Fibroblast of the aortic adventitia (primary cell): ENCODE data around the gene PFDN4. TPM values are rescaled to one million over a fixed set of nuclear protein-coding genes. Genes with fewer than 3 reads are reported as not detected.
A peak's percentile ranks its signal among the peaks of the same experiment; 100 is the strongest.

Experiments used
- DNase-seq: peaks from one replicate; pipeline ENCODE4 v3.0.0-alpha.2; 2010; ENCODE audit warnings: low read depth
- H3K4me3 ChIP-seq: 2 replicates; pipeline ENCODE4 v1.5.1; 2011; ENCODE audit warnings: low read depth, mild to moderate bottlenecking, control low read depth, low read length, moderate library complexity
- CTCF ChIP-seq: IDR thresholded peaks from 2 replicates; pipeline ENCODE4 v1.5.1; 2011; ENCODE audit warnings: mild to moderate bottlenecking, low read length, control low read depth, inconsistent platforms; ENCODE audit not compliant: insufficient read depth
- total RNA-seq: library from RNA; depleted of rRNA; stranded (reverse); fragments of >200 nt; gene quantifications from 2 replicates; pipeline ENCODE4 v1.2.3, GENCODE V29; 2012; ENCODE audit warnings: low replicate concordance

The PFDN4 gene
- total RNA-seq, 1 donor, result 149 TPM

GRCh38 chr20:54184904-54185626 is 22.8 kb upstream of the PFDN4 start:
- no peak for DNase-seq
- no peak for TF ChIP-seq CTCF

GRCh38 chr20:54188132-54188849 is 19.6 kb upstream of the PFDN4 start:
- no peak for DNase-seq
- H3K4me3 ChIP-seq, result no peak overlapping the region
- TF ChIP-seq CTCF, result no peak

More at GRCh38 chr20:54184904-54185626, 22.8 kb upstream of the PFDN4 start:
- no peak overlapping the region for H3K4me3 ChIP-seq

- no peak overlapping the region for H3K4me3 ChIP-seq
- no peak for TF ChIP-seq CTCF
- no peak for DNase-seq
Observed at GRCh38 chr20:54189630-54190029, 18.3 kb upstream of the PFDN4 start.

- no peak overlapping the region for H3K4me3 ChIP-seq
- DNase-seq, result no peak
- TF ChIP-seq CTCF, result no peak
Observed at GRCh38 chr20:54190217-54190616, 17.7 kb upstream of the PFDN4 start.

GRCh38 chr20:54193817-54194216 is 14.1 kb upstream of the PFDN4 start:
- no peak overlapping the region for H3K4me3 ChIP-seq
- DNase-seq, result no peak
- no peak for TF ChIP-seq CTCF

GRCh38 chr20:54194724-54195438 is 13.0 kb upstream of the PFDN4 start:
- H3K4me3 ChIP-seq, result no peak overlapping the region
- no peak for DNase-seq
- peak; percentile 27 for TF ChIP-seq CTCF
